ENCODE measurements around the gene TTC7B.
A peak's percentile ranks its signal among the peaks of the same experiment; 100 is the strongest.

TTC7B gene

DNA sequence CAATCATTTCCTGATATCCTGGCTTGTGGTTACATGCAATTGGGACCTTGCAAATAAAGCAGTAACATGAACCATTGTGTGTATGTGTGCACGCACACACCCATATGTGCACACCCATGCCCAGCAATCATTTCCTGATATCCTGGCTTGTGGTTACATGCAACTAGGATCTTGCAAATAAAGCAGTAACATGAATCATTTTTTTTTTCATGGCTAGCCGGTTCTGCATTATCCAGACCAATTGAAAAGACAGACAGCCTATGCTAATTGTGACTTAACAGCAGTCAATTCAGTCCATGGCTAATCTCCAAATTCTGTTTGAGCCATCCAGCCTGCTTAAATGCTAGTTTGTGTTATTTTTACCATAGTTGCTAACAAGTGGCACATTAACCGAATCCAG lies 134.3 kb downstream of the TTC7B start:
- DNase-seq: no peak
- H3K18ac ChIP-seq (ENCODE audit: low read length): no peak overlapping the region
- no CpG with 5 or more reads among the region's 3 CpGs for WGBS (ENCODE audit: extremely low coverage, insufficient coverage, insufficient read length)
- H2BK12ac ChIP-seq (ENCODE audit: low read length): no peak overlapping the region
- H3K27ac ChIP-seq (ENCODE audit: low read depth, low read length): no peak overlapping the region
- H3K9me3 ChIP-seq (ENCODE audit: insufficient read depth, low read depth, low read length): no peaks in the 10 kb centered on the region
- no peak overlapping the region for H2BK5ac ChIP-seq (ENCODE audit: low read depth, low read length, poor library complexity)
- H3K4ac ChIP-seq (ENCODE audit: low read depth, low read length): no peak overlapping the region
- H3K23ac ChIP-seq (ENCODE audit: low read length): no peak overlapping the region
- H4K12ac ChIP-seq (ENCODE audit: low read depth, low read length): no peak overlapping the region
- H3K14ac ChIP-seq (ENCODE audit: low read length): no peak overlapping the region
- H3K27me3 ChIP-seq (ENCODE audit: insufficient read depth, low read length): no peaks in the 10 kb centered on the region
- H2AK5ac ChIP-seq (ENCODE audit: low read length): no peak overlapping the region
- H2BK120ac ChIP-seq (ENCODE audit: insufficient read depth, low read length, poor library complexity): no peak overlapping the region
- H4K91ac ChIP-seq (ENCODE audit: low read depth, low read length): no peak overlapping the region
- no peak overlapping the region for H3K4me3 ChIP-seq (ENCODE audit: low read depth, low read length)
- peaks cover 2 to 3% of the 10 kb centered on the region in 2 experiments for H3K36me3 ChIP-seq (ENCODE audit: control insufficient read depth in 1 of 2, insufficient read depth in 2 of 2, low read length in 2 of 2)
- no peak overlapping the region for H2AFZ ChIP-seq (ENCODE audit: insufficient read depth, low read length, poor library complexity)
- H3K79me1 ChIP-seq (ENCODE audit: low read length): no peaks in the 10 kb centered on the region
- H3K9ac ChIP-seq (ENCODE audit: low read length): no peak overlapping the region
- H3K79me2 ChIP-seq (ENCODE audit: control insufficient read depth, insufficient read depth, low read length, poor library complexity): no peaks in the 10 kb centered on the region
- H3K4me1 ChIP-seq (ENCODE audit: control insufficient read depth in 1 of 2, insufficient read depth in 2 of 2, low read length in 2 of 2): peaks cover 0 to 2% of the 10 kb centered on the region in 2 experiments
- no peak overlapping the region for H3K4me2 ChIP-seq (ENCODE audit: low read length)
- no peak overlapping the region for H4K8ac ChIP-seq (ENCODE audit: low read depth, low read length)

DNA sequence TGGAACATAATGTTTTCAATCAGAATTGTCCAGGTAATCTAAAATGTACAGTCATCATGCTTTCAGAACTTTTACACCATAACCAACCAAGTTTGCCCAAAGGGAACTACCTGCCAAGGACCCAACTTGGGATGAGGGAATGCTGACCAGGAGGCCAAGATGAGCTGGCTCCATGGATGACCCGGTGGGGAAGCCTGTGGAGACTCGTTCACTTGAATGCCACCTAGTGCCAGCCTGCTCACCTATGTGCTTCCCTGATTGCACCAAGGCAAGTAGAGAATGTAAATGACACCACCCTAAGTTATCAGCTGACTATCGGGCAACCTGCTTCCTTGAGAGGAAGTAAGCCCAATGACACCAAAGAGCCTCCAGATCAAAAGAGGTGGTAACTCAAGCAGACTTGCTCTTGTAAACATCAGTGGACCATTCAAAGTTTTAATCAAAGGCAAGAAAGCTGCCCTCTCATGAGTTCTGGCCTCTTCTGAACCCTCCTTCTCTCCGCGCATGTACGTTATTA lies 137.3 kb downstream of the TTC7B start:
- Histone ChIP-seq H3K18ac (ENCODE audit: low read length) (no peak overlapping the region), H3K14ac (ENCODE audit: low read length) (no peak overlapping the region)
- no CpG with 5 or more reads among the region's 6 CpGs for WGBS (ENCODE audit: extremely low coverage, insufficient coverage, insufficient read length)

DNA sequence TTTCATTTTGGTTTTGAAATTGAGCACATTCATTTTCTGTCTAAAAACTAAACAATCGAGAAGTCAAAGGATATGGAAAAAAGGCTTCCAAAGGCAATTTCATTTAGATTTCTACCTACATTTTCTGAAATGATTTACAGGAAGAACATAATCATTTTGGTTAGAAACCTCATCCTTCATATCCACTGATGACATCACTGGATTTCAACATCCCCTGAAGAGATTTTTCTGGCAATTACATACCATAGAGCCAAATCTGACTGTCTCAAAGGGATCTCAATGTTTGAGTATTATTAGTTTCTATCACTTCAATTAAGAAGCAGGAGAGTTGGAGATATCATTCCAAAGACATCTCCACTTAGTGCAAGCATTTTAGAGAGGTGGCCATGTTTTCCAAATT lies 137.8 kb downstream of the TTC7B start:
- no peak overlapping the region for H3K27ac ChIP-seq (ENCODE audit: low read depth, low read length)
- no peak overlapping the region for H3K23ac ChIP-seq (ENCODE audit: low read length)
- no peaks in the 10 kb centered on the region for H3K9me3 ChIP-seq (ENCODE audit: insufficient read depth, low read depth, low read length)
- peaks cover 17 to 18% of the 10 kb centered on the region in 2 experiments for H3K36me3 ChIP-seq (ENCODE audit: control insufficient read depth in 1 of 2, insufficient read depth in 2 of 2, low read length in 2 of 2)
- H2BK120ac ChIP-seq (ENCODE audit: insufficient read depth, low read length, poor library complexity): no peak overlapping the region
- no peak overlapping the region for H2BK12ac ChIP-seq (ENCODE audit: low read length)
- H3K4ac ChIP-seq (ENCODE audit: low read depth, low read length): no peak overlapping the region
- H3K14ac ChIP-seq (ENCODE audit: low read length): no peak overlapping the region
- H2AFZ ChIP-seq (ENCODE audit: insufficient read depth, low read length, poor library complexity): no peak overlapping the region
- H4K91ac ChIP-seq (ENCODE audit: low read depth, low read length): no peak overlapping the region
- no peak overlapping the region for H3K18ac ChIP-seq (ENCODE audit: low read length)
- H3K4me1 ChIP-seq (ENCODE audit: control insufficient read depth in 1 of 2, insufficient read depth in 2 of 2, low read length in 2 of 2): peaks cover 4 to 6% of the 10 kb centered on the region in 2 experiments
- no peak overlapping the region for H2BK5ac ChIP-seq (ENCODE audit: low read depth, low read length, poor library complexity)
- H3K4me2 ChIP-seq (ENCODE audit: low read length): no peak overlapping the region
- H4K12ac ChIP-seq (ENCODE audit: low read depth, low read length): no peak overlapping the region
- DNase-seq: no peak
- no peak overlapping the region for H3K4me3 ChIP-seq (ENCODE audit: low read depth, low read length)
- H4K8ac ChIP-seq (ENCODE audit: low read depth, low read length): no peak overlapping the region
- H3K79me2 ChIP-seq (ENCODE audit: control insufficient read depth, insufficient read depth, low read length, poor library complexity): no peaks in the 10 kb centered on the region
- H2AK5ac ChIP-seq (ENCODE audit: low read length): no peak overlapping the region
- H3K9ac ChIP-seq (ENCODE audit: low read length): no peak overlapping the region
- whole genome bisulfite sequencing (ENCODE audit: extremely low coverage, insufficient coverage, insufficient read length): no CpG with 5 or more reads among the region's 1 CpG
- no peaks in the 10 kb centered on the region for H3K27me3 ChIP-seq (ENCODE audit: insufficient read depth, low read length)
- no peaks in the 10 kb centered on the region for H3K79me1 ChIP-seq (ENCODE audit: low read length)

More for the DNA sequence above, 137.3 kb downstream of the TTC7B start:
- no peak overlapping the region for H4K12ac ChIP-seq (ENCODE audit: low read depth, low read length)
- H3K79me2 ChIP-seq (ENCODE audit: control insufficient read depth, insufficient read depth, low read length, poor library complexity): no peaks in the 10 kb centered on the region
- H2BK120ac ChIP-seq (ENCODE audit: insufficient read depth, low read length, poor library complexity): no peak overlapping the region
- no peak overlapping the region for H3K4me2 ChIP-seq (ENCODE audit: low read length)
- no peaks in the 10 kb centered on the region for H3K9me3 ChIP-seq (ENCODE audit: insufficient read depth, low read depth, low read length)
- no peaks in the 10 kb centered on the region for H3K79me1 ChIP-seq (ENCODE audit: low read length)
- DNase-seq: no peak
- peaks cover 4 to 6% of the 10 kb centered on the region in 2 experiments for H3K4me1 ChIP-seq (ENCODE audit: control insufficient read depth in 1 of 2, insufficient read depth in 2 of 2, low read length in 2 of 2)
- H2BK5ac ChIP-seq (ENCODE audit: low read depth, low read length, poor library complexity): no peak overlapping the region
- H3K4me3 ChIP-seq (ENCODE audit: low read depth, low read length): no peak overlapping the region
- no peak overlapping the region for H3K23ac ChIP-seq (ENCODE audit: low read length)
- H4K8ac ChIP-seq (ENCODE audit: low read depth, low read length): no peak overlapping the region
- H2AFZ ChIP-seq (ENCODE audit: insufficient read depth, low read length, poor library complexity): no peak overlapping the region
- no peak overlapping the region for H3K4ac ChIP-seq (ENCODE audit: low read depth, low read length)
- H3K36me3 ChIP-seq (ENCODE audit: control insufficient read depth in 1 of 2, insufficient read depth in 2 of 2, low read length in 2 of 2): peaks cover 17 to 20% of the 10 kb centered on the region in 2 experiments
- H3K27me3 ChIP-seq (ENCODE audit: insufficient read depth, low read length): no peaks in the 10 kb centered on the region
- H3K27ac ChIP-seq (ENCODE audit: low read depth, low read length): no peak overlapping the region
- no peak overlapping the region for H4K91ac ChIP-seq (ENCODE audit: low read depth, low read length)
- no peak overlapping the region for H3K9ac ChIP-seq (ENCODE audit: low read length)
- no peak overlapping the region for H2AK5ac ChIP-seq (ENCODE audit: low read length)
- no peak overlapping the region for H2BK12ac ChIP-seq (ENCODE audit: low read length)

DNA sequence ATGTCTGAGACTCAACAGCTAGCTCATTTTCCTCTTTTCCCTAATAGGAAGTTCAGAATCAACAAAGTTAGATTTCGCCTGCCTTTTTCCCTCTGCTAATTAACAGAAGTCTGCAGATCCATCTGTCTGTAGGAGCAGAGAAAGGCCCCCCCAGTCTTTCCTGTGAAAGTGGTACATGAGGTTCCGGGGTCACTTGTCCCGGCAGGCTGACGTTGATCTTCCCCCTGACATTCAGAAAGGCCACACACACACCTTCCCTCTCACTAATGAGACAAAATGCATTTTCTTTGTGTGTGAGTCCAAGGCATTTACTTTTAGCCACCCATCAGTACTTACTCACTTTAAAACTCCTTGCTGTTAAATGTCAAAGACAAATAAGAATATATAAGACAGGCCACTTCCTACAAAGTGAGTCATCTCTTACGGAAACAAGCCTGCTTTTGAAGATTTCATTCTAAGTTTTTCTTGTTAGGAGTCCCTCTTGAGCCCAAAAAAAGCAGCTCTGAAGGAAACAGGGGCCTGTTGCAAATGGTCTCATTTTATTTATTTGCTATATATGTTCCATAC lies 138.7 kb downstream of the TTC7B start:
- H3K4me3 ChIP-seq (ENCODE audit: low read depth, low read length): no peak overlapping the region
- no peak overlapping the region for H4K91ac ChIP-seq (ENCODE audit: low read depth, low read length)
- H3K4me1 ChIP-seq (ENCODE audit: control insufficient read depth in 1 of 2, insufficient read depth in 2 of 2, low read length in 2 of 2): peaks cover 4 to 6% of the 10 kb centered on the region in 2 experiments
- no peaks in the 10 kb centered on the region for H3K79me1 ChIP-seq (ENCODE audit: low read length)
- no peak overlapping the region for H4K12ac ChIP-seq (ENCODE audit: low read depth, low read length)
- no peak overlapping the region for H3K9ac ChIP-seq (ENCODE audit: low read length)
- H3K4me2 ChIP-seq (ENCODE audit: low read length): peak overlapping the region; percentile 16
- peak in 1 of 2 donors; percentile 7 for DNase-seq
- no peak overlapping the region for H2AFZ ChIP-seq (ENCODE audit: insufficient read depth, low read length, poor library complexity)
- peaks cover 16 to 18% of the 10 kb centered on the region in 2 experiments for H3K36me3 ChIP-seq (ENCODE audit: control insufficient read depth in 1 of 2, insufficient read depth in 2 of 2, low read length in 2 of 2)
- H3K27ac ChIP-seq (ENCODE audit: low read depth, low read length): peak overlapping the region; percentile 51
- H3K9me3 ChIP-seq (ENCODE audit: insufficient read depth, low read depth, low read length): no peaks in the 10 kb centered on the region
- H3K79me2 ChIP-seq (ENCODE audit: control insufficient read depth, insufficient read depth, low read length, poor library complexity): no peaks in the 10 kb centered on the region
- H2BK5ac ChIP-seq (ENCODE audit: low read depth, low read length, poor library complexity): peak overlapping the region; percentile 23
- no peak overlapping the region for H3K4ac ChIP-seq (ENCODE audit: low read depth, low read length)
- H3K27me3 ChIP-seq (ENCODE audit: insufficient read depth, low read length): no peaks in the 10 kb centered on the region
- no peak overlapping the region for H3K14ac ChIP-seq (ENCODE audit: low read length)
- no CpG with 5 or more reads among the region's 5 CpGs for WGBS (ENCODE audit: extremely low coverage, insufficient coverage, insufficient read length)
- H2BK12ac ChIP-seq (ENCODE audit: low read length): no peak overlapping the region
- no peak overlapping the region for H3K23ac ChIP-seq (ENCODE audit: low read length)
- no peak overlapping the region for H4K8ac ChIP-seq (ENCODE audit: low read depth, low read length)
- H3K18ac ChIP-seq (ENCODE audit: low read length): no peak overlapping the region
- no peak overlapping the region for H2BK120ac ChIP-seq (ENCODE audit: insufficient read depth, low read length, poor library complexity)
- no peak overlapping the region for H2AK5ac ChIP-seq (ENCODE audit: low read length)

All from trophoblast cell (in vitro differentiated cells and primary cell).